HG02970 (cell line): ENCODE measurements around the gene GOLGA6L2.
"Not testable (repeated sequence)": the region's sequence is repeated elsewhere in the genome, so short reads cannot be mapped to it uniquely, and the experiment has no call there.

ENCODE experiments used
- ATAC-seq: cut with Tn5 transposase; IDR thresholded peaks from one replicate; pipeline ENCODE4 v1.9.1; 2021; ENCODE audit warnings: mild to moderate bottlenecking, moderate library complexity, moderate number of reproducible peaks; ENCODE audit not compliant: unreplicated experiment, low FRiP score

Gene GOLGA6L2

GRCh38 chr15:23447107-23447500 lies at the start of gene GOLGA6L2:
TSS of gene GOLGA6L2 (minus strand) at chr15:23447243. CDS start at chr15:23447181, 62 bp downstream.
- ATAC-seq: no peak

- ATAC-seq: no peak
Observed at GRCh38 chr15:23484870-23485269, 37.8 kb upstream of the GOLGA6L2 start.

GRCh38 chr15:23483821-23484299 lies 36.8 kb upstream of the GOLGA6L2 start:
- no peak for ATAC-seq

- no peak for ATAC-seq
Observed at GRCh38 chr15:23482764-23483489, 35.9 kb upstream of the GOLGA6L2 start.

- ATAC-seq: no peak
Observed at GRCh38 chr15:23482228-23482627, 35.2 kb upstream of the GOLGA6L2 start.

- ATAC-seq: no peak
Observed at GRCh38 chr15:23477920-23478319, 30.9 kb upstream of the GOLGA6L2 start.

- ATAC-seq: no peak
Observed at GRCh38 chr15:23472678-23473077, 25.6 kb upstream of the GOLGA6L2 start.

GRCh38 chr15:23472033-23472432 lies 25.0 kb upstream of the GOLGA6L2 start:
- no peak for ATAC-seq

- no peak for ATAC-seq
Observed at GRCh38 chr15:23467110-23467600, 20.1 kb upstream of the GOLGA6L2 start.

- ATAC-seq: no peak
Observed at GRCh38 chr15:23457890-23458289, 10.8 kb upstream of the GOLGA6L2 start.

- ATAC-seq: no peak
Observed at GRCh38 chr15:23446215-23447106, 582 bp downstream of the GOLGA6L2 start.

GRCh38 chr15:23444269-23444668 lies 2.8 kb downstream of the GOLGA6L2 start:
- ATAC-seq: no peak

- no peak for ATAC-seq
Observed at GRCh38 chr15:23441204-23441603, 5.8 kb downstream of the GOLGA6L2 start.

GRCh38 chr15:23440596-23440995 lies 6.4 kb downstream of the GOLGA6L2 start:
- no peak for ATAC-seq

GRCh38 chr15:23439513-23439912 lies 7.5 kb downstream of the GOLGA6L2 start:
- no peak for ATAC-seq

- no peak for ATAC-seq
Observed at GRCh38 chr15:23438816-23439466, 8.1 kb downstream of the GOLGA6L2 start.

- no peak for ATAC-seq
Observed at GRCh38 chr15:23437673-23438072, 9.4 kb downstream of the GOLGA6L2 start.

- no peak for ATAC-seq
Observed at GRCh38 chr15:23437146-23437545, 9.9 kb downstream of the GOLGA6L2 start.

- ATAC-seq: no peak
Observed at GRCh38 chr15:23436421-23436820, 10.6 kb downstream of the GOLGA6L2 start.

- ATAC-seq: not testable (repeated sequence)
Observed at GRCh38 chr15:23434699-23435098, 12.3 kb downstream of the GOLGA6L2 start.

- ATAC-seq: not testable (repeated sequence)
Observed at GRCh38 chr15:23425327-23425726, 21.7 kb downstream of the GOLGA6L2 start.
